Measurements from ENCODE around the gene MANEA.

DNA sequence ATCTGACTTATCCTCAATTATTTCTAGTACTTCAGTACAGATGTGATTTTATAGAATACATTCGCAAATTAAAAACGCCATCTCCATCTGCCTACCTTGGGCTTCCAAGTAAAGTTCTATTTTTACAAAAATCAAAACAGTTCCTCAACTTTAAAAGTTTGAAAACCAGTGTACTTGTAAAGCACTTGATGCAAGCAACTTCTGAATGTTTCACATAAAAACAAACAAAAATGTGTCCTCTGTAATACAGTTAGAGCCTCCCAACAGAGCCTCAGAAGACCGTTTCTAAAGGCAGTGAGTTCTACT lies 384 bp upstream of the MANEA start:
- TF ChIP-seq, protein P1, sequence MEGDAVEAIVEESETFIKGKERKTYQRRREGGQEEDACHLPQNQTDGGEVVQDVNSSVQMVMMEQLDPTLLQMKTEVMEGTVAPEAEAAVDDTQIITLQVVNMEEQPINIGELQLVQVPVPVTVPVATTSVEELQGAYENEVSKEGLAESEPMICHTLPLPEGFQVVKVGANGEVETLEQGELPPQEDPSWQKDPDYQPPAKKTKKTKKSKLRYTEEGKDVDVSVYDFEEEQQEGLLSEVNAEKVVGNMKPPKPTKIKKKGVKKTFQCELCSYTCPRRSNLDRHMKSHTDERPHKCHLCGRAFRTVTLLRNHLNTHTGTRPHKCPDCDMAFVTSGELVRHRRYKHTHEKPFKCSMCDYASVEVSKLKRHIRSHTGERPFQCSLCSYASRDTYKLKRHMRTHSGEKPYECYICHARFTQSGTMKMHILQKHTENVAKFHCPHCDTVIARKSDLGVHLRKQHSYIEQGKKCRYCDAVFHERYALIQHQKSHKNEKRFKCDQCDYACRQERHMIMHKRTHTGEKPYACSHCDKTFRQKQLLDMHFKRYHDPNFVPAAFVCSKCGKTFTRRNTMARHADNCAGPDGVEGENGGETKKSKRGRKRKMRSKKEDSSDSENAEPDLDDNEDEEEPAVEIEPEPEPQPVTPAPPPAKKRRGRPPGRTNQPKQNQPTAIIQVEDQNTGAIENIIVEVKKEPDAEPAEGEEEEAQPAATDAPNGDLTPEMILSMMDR (conservative IDR thresholded peaks at IDR 0.05), result no peak
- TF ChIP-seq ZFX (IDR thresholded peaks at IDR 0.05), result no peak

All from C4-2B (cell line).